Stimulated activated CD8-positive, alpha-beta memory T cell treated with anti-CD3 and anti-CD28 coated beads, Interleukin-12 subunit alpha, Interleukin-12 subunit beta, amount 100 ng/mL, for 4 hours (primary cell): ENCODE data around the gene FAM184A.
A peak's percentile ranks its signal among the peaks of the same experiment; 100 is the strongest.

ENCODE experiments used
- DNase-seq: peaks from one replicate; pipeline ENCODE4 v3.0.0-alpha.2; 2020; ENCODE audit warnings: low read depth

The FAM184A gene

DNA sequence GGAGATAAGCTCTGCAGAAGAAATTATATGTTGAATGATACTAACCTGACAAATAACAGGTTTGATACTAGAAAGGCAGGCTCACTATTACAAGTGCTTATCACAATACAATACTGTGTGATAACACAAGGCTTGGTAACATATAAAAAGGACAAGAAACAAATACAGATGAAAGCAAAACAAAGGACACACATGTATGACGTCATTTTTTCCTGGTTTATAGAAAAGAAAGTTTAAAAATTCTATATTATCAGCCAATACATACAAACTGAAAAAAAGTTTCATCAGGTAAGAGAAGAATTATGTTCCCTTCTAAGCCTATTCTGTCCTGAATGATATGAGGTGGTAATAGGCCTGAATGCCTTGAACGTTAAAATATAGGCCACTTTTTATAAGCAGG, 111.2 kb downstream of the FAM184A start:
- no peak for DNase-seq

DNA sequence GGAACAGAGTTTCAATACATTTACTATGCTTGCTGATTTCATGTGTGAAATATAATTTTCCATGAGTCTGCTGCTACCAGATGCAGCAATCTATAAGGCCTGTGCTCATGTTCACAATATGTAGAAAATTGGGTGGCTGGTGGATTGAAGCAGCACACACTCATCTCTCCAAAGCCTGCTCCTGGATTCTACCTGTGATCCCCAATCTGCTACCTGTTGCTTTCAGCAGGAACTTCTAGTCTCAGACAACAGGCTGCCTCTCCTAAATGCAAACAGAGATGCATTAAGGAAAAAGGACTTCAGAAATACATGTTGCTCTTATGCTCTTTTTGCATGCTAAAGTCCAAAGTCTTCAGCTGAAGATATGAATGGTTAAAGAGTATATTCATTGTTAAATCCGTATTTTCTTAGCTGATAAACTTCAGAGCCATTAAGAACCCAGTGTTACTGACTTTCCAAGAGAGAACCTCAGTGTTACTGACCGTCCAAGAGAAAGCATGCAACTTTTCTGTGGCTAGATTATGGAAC, 112.6 kb downstream of the FAM184A start:
- no peak for DNase-seq

DNA sequence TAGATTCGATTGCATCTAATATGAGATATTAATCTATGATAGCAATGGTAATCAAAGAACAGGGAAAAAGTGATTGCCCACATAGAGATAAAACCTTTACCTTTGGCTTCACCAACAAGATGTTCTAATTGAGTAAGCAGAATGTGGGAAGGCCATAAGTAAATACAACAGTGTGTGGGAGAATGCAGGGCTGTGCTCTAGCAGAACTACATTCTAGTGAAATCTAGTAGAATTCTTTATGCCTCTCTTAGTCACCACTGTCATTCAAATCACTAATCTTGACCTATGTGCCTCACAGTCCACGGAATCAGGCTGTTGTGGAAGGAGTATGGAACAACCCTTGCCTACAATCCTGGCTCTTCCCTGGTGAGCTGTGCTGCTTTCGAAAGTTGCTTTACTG, 113.1 kb downstream of the FAM184A start:
- DNase-seq = no peak

DNA sequence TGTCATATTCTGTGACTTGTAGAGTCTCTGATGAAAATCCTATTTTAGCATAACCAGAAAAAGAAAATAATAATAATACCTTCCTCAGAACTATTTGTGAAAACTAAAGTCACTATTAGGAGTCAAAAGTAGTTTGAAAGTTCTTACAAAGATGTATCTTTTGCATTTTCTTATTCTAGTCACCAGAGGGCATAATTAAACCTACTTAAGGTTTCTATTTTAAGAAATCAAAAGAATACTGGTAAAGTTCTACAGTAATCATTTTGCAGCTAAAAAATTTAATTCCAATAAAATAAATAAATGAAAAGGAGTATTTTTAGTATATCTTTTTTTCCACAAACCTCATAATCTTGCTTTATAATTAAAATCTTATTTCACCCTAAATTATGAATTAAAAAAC, 115.5 kb downstream of the FAM184A start:
- no peak for DNase-seq

DNA sequence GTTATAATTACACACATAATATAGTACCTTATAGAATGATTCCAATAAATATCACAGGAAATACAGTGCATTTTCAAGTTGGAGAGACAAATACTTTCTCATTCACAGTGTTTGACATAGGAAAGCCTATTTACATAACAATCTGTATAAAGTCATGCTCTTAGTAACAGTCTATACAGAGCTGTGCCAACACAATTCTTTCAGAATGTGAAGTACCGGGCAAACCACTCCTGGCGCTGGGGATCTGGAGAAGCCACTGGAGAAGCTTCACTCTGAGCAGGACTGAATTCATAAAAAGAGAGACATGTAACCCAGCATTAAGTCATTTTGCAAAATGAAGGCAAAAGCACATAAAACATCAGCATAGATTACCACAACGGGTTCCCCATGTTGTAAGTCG, 118.6 kb downstream of the FAM184A start:
- no peak for DNase-seq

DNA sequence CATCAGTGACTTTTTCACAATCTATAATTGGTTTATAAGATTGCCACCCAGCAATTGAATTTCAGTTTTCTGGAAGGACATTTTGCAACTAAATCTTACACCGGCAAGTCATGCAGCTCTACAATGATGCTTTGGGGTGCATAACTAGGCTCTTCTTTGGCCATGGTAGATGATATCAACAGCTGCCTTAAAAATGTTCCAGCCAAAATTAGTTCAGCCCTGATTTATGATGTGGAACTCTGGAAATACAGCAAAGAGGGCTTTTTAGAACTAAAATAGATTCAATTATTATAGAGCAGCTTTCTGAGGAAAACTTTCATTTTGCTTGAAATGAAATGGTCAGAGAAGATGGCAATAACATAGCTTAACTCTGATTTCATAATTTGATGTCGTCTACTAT, 125.1 kb downstream of the FAM184A start:
- DNase-seq = no peak

DNA sequence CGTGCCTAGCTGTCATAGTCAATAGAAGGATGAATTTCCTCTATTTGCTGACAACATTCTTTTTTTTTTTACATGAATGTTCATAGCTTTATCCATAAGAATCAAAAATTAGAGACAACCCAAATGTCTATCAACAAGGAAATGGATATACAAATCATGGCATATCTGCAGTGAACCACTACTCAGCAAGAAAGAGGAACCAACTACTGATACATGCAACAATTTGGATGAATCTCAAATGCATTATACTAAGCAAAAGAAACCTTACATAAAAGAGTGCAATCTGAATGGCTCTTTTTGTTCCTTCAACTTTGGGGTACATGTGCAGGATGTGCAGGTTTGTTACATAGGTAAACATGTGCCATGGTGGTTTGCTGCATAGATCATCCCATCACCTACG, 125.8 kb downstream of the FAM184A start:
- DNase-seq = no peak

DNA sequence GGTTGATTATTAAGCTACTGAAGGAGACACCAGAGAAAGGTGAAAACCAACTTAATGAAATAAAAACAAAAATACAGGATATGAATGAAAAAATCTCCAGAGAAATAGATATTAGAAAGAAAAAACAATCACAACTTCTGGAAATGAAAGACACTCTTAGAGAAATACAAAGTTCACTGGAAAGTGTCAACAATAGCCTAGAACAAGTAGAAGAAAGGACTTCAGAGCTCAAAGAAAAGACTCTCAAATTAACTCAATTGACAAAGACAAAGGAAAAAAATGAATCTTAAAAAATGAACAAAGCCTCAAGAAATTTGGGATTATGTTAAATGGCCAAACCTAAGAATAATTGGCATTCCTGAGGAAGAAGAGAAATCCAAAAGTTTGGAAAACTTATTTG, 133.2 kb downstream of the FAM184A start:
- DNase-seq = no peak

DNA sequence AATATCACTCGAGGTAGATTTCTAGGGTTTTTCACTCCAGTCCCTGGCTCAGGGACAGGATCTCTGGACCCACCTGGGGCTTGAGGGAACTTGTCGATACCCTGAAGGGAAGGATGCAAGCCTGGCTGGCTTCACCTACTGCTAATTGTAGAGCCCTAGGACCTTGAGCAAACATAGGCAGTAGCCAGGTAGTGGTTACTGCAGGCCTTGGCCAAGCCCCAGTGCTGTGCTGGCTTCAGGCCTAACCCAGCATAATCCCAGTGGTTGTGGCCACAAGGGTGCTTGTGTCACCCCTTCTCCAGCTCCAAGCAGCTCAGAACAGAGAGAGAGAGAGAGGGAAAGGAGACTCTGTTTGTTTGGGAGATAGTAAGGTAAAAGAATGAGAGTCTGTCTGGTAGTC, 137.7 kb downstream of the FAM184A start:
- no peak for DNase-seq

DNA sequence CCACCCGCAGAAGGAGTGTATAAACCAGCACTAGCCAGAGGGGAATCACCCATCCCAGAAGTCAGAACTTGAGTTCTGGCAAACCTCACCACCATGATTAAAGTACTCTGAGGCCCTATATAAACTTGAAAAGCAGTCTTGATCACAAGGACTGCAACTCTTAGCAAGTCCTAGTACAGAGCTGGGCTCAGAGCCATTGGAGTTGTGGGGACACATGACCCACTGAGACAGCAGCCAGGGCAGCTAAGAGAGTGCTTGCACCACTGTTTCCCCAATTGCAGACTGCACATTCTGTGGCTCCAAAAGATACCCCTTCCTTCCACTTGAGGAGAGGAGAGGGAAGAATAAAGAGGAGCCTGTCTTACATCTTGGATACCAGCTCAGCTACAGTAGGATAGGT, 138.8 kb downstream of the FAM184A start:
- DNase-seq = no peak

DNA sequence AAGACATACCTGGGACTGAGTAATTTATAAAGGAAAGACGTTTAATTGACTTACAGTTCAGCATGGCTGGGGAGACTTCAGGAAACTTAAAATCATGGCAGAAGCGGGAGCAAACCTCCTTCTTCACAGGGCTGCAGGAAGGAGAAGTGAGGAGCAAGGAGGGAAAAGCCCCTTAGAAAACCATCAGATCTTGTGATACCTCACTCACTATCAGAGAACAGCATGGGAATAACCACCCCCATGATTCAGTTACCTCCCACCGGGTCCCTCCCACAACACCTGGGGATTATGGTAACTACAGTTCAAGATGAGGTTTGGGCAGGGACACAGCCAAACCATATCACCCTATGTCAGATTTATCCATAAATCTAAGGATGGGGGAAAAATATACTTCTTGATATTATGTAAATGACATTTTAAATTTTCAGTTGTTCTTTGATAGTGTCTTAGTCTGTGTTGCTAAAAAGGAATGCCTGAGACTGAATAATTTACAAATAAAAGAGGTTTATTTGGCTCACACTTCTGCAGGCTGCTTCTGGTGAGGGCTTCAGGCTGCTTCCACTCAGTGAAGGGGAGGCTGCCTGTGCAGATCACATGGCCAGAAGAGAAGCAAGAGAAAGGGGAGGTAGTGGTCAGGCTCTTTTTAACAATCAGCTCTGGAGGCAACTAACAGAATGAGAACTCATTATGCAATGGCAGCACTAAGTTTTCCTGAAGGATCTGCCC, 142.3 kb downstream of the FAM184A start:
- no peak for DNase-seq

DNA sequence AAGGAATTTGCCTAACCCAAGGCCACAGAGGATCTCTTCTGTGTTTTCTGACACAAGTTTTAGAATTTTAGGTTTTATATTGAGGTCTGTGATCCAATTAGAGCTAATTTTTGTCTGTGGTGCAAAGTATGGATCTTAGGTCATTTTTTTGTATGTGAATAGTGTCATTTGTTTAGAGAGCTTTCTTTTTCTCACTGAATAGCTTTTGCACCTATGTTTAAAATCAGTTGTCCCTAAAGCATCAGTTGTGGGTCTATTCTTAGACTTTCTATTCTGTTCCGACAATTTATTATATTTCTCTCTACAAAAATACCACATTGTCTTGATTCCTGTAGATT, 143.2 kb downstream of the FAM184A start:
- no peak for DNase-seq

DNA sequence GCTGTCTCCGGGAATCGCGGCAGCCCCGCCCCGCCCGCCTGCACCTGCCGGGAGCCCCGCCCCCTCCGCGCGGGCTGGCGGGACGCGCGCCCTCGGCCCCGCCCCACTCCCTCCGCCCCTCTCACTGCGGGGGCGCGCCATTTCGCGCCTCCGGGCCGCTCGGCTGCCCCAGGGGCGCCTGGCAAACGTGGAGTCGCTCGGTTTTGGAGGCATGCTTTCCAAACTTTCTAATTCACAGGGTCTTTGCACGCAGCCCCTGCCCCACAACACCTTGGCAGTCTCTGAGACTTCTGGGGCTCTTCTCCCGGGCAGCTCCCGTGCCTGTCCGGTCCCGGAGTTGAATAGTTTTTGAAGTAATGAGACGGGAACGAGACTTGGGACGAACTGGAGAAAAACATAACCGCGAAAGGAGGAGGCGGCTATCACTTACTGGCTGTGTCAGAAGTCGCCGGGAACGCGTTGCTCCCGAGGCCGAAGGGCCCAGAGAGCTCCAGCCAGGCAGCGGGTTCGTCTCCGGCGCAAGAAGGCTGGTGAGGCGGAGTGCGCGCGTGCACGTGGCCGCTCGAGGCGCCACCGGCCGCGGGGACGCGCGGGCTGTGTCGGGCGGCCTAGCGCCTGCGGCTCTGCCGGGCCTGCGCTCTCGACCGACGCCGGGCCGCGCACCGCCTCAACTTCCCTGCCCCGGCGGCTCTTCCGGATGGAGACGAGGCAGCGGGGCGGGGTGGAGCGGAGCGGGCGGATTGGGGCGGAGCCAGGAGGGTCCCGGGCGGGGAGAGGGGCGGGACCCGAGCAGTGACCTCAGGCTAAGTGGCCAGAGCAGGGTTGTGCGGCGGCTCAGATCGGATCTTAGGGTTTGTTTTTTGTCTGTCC, 143.8 kb downstream of the FAM184A start, which contains the start of gene MCM9:
Gene MCM9 (minus strand): TSS at position 699 of the 870 bp plus-strand sequence. CDS start 3,436 bp downstream, outside the sequence.
- peak; percentile 84 for DNase-seq

DNA sequence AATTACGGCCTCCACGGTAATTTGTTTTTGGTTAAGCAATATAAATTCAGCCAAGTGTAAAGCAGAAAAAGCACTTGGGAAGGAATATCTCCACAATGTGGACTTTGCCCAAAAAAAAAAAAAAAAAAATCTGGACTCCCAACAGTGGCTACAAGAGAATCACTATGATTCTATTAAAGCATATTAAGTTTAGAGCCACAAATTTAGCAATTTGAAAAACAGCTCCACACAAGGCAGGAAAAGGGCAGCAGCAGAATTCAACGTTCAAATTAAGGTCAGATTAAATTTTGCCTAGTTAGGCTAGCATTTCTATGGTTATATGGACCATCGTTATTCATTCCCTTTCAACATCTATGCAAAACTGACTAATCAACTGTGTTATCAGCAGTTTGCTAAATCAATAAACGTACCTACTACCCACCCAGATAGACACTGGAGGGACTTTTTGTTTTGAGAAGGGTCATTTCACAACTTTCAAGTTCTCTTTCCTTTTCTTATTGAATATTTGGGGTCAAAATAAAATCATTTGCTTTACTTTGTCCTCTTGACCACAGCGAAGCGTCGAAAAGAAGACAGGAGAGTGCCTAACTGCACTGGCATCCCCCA, 144.5 kb downstream of the FAM184A start:
- DNase-seq = no peak

DNA sequence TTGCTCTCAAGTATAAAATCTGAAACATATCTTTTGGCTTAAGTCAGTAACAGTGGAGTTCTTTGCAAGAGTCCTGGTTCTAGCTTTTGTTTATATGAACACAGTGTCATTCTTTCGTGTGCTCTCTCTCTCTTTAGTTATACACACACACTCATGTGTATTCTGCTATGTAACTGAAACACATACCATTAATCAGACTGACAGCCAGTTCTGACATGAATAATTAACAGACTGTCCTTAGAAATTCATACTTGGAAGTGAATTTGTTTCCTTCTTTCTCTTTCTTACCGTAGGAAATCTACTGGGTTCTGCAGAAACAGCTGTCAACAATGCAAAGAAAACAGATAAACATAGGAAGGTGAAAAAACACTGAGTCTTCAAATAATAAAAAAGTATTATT, 146.0 kb downstream of the FAM184A start:
- no peak for DNase-seq

DNA sequence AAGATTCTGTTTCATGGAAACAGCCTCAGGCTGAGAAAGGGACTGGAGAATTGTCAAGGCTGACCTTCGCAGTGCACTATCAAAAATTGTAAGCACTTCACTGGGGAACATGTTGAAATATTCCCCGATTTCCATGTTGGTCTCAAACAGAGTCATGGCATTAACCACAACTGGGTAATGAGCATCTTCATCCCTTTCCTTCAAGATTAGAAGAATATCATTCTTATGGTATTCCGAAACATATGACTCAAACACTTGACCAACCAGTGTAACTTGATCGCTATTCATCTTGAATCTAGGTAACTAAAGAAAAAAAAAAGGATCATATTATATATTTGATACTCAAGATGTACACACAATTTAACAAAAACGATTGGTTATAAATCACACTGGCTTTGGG, 147.0 kb downstream of the FAM184A start:
- DNase-seq = no peak

DNA sequence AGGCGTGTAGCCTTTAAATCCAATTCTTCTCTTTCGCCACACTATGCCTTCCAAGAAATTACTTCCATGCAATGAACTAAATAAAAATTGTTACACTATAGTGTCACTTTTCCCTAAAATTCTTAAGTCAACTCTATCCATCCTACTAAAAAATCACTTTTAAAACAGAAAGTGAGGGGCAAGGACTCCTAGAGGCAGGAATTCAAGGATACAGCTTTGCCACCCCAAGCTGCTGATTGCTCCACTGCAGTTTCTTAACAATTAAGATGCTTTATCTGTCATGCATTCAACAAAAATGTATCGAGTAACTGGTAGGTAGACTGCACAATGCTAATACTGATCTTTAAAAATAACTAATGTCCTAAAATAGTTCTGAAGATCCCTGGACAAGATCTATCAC, 147.8 kb downstream of the FAM184A start:
- DNase-seq = no peak

DNA sequence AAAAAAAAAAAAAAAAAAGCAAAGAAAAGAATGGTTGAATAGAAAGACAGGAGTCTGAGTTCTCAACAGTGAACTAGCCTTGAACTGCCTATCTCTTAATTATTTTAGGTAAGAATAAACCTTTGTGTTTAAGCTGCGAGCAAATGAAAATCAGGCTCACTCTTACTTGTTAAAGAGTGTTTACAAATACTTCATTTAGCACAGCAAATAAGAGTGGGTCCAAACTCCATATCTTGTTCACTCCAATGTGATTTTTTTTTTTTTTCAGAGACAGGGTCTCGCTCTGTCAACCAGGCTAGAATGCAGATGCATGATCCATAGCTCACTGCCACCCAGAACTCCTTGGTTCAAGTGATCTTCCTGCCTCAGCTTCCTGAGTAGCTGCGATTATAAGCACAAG, 155.4 kb downstream of the FAM184A start:
- no peak for DNase-seq

DNA sequence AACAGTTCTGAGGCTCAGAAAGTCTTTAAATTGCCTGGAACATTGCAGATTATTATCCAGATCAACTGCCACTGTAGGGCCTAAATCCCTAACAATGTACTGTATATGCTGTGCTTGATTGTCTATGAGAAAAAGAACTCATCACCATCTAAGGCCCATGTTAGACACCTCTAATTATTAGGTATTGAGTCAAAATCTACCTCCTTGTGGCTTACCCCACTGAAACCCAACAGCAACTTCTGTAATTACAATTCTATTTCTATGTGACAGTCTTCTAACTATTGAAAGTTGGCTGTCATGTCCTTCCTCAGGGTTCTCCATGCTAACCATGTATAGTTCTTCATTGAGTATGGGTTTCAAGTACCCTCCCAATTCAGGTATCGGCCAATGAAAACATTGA, 157.4 kb downstream of the FAM184A start:
- DNase-seq = no peak

DNA sequence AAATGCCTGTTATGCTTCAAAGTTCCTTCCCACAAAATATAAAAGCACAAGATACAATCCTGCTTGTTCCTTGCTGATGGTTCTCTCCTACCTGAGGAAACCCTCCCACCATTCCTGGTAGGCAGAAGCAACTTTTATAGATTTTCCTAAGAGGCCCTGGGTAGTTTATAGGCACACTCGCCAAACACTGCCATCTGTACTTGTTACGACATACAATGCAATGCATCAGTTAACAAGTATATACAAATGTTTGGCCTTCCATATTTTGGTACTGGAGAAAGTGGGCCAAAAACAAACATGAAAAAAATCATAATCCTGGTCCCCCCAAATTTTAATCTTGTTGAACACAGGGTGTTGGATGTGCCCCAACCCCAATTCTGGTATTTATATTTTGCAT, 160.1 kb downstream of the FAM184A start:
- no peak for DNase-seq

DNA sequence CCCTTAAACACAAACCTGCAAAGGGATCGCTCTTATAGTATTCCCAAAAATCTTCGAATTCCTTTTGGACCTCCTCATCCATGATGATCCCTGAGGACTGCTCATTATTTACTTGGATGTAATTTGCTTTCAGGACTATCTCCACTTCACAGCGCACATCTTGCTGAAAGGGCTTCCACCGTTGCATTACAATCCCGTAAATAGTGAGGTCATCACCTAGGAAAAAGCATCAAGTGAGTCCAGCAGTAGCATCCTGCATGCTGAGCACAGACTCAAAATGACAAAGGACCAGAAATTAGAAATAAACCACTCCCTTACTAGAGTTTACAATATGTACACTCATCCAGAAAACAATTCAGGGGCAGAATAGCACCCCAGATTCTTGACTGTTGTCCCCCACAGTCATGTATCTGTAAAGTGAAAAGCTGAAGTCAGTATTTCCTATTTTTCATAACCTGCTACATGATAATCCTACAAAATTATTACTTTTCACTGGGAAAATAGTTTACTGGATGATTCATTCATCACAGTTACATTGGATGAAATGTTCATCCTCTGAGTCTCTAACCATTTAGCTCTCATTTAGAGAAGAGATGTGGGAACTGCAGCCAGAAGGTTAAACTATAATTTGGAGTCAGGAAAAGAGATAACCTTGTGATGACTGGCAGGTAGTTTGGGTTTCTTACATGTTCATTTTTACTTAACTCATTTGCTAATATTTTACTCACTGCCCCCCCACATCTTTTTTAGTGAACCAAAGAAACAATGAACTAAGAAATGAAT, 160.7 kb downstream of the FAM184A start:
- DNase-seq = no peak

DNA sequence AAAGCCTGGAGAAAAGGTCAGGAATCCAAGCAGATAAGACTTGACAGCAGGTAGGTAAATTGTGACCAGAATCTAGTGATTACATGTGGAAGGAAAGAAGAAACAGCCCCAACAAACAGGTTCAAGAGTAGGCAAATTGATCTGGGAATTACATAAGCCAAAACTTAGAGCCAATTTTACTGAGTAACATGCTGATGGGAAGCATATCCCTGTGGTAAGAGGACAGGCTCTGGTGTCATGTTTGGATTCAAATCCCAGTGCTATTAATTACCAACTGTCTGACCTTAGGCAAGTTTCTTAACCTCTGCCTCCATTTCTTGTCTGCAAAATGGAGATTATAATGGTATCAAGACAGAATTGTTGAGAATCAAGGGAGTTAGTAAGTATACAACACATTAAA, 163.9 kb downstream of the FAM184A start:
- DNase-seq = no peak
